Measurements from ENCODE around the gene BICD1.

The BICD1 gene

DNA sequence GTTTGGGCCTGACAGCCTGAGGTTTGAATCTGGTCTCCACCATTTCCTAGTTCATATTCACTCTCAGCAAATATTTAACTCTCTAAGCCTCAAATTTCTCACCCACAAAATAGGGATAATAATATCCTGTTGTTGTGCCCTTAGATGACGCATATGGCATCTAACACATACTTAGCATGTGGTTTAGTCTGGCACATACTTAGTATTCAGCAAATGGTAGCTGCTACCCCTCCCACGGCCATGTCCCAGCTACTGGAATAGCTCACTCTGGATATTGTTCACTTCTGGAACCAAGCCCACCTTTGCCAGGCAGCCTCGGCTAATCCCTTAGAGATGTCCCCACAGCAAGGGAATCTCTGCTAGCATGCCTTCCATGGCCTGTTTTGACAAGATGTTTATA, 53.3 kb downstream of the BICD1 start:
- TF ChIP-seq, protein P1, sequence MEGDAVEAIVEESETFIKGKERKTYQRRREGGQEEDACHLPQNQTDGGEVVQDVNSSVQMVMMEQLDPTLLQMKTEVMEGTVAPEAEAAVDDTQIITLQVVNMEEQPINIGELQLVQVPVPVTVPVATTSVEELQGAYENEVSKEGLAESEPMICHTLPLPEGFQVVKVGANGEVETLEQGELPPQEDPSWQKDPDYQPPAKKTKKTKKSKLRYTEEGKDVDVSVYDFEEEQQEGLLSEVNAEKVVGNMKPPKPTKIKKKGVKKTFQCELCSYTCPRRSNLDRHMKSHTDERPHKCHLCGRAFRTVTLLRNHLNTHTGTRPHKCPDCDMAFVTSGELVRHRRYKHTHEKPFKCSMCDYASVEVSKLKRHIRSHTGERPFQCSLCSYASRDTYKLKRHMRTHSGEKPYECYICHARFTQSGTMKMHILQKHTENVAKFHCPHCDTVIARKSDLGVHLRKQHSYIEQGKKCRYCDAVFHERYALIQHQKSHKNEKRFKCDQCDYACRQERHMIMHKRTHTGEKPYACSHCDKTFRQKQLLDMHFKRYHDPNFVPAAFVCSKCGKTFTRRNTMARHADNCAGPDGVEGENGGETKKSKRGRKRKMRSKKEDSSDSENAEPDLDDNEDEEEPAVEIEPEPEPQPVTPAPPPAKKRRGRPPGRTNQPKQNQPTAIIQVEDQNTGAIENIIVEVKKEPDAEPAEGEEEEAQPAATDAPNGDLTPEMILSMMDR (IDR thresholded peaks at IDR 0.05; ENCODE audit: insufficient read depth, low read depth, low read length, missing control alignments), result no peak
- no peak for DNase-seq (ENCODE audit: low read depth)
- H3K4me3 ChIP-seq (ENCODE audit: low read depth, low read length), result no peak overlapping the region

DNA sequence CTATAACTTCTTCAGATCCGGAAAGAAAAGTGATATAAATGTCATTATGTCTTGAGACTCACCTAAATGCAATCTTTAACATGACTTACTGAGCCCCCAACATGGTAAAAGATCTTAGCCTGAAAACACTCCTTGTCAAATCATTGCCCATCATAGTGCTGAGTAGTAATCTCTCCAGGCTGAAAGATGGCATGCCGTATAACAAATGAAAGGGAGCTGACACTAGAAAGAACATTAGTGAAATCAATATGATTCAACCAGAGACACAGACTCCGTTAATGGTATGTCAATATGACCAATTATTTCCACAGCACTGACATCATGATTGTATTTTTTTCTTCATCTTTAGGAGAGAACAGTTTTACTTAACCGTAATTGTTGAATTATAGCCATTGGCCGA, 54.4 kb downstream of the BICD1 start:
- DNase-seq (ENCODE audit: low read depth), result no peak
- H3K4me3 ChIP-seq (ENCODE audit: low read depth, low read length), result no peak overlapping the region
- TF ChIP-seq, protein P1 (IDR thresholded peaks at IDR 0.05; ENCODE audit: insufficient read depth, low read depth, low read length, missing control alignments), result no peak

DNA sequence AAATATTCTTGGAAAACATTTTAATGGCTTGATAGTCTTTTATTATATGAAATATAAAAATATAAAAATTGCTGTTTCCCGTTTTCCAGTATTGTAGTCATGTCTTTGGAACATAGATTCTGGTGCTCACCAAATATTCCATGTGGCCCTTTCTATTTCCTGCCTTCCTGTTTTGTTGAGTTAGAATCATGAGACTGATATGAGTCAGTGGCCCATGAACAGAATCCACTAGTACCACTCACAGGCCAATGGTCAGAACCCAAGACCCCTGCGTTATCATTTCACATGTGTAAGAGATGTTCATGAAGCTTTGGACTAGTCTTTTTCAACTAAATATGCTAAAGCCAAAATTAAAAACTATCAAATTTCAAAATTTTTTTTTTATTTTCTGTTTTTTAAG, 56.9 kb downstream of the BICD1 start:
- no peak overlapping the region for H3K4me3 ChIP-seq (ENCODE audit: low read depth, low read length)
- TF ChIP-seq, protein P1 (IDR thresholded peaks at IDR 0.05; ENCODE audit: insufficient read depth, low read depth, low read length, missing control alignments), result no peak
- DNase-seq (ENCODE audit: low read depth), result no peak

DNA sequence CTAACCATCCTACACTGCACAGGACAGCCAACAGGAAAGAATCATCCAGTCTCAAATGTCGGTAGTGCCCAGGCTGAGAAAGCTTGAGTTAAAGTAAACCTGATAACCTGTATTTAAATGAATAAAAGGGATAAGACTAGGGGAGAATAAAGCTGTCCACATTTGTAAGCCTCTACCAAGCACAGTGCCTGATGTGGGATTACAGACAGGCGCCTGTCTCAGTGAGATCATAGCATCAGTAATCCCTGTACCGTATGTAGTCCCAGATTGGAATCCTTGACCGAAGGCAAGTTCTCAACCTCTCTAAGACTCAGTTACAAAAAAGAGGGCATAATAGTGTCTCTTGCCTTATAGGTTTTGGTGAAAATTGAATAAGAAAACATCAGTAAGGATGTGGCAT, 59.9 kb downstream of the BICD1 start:
- no peak for DNase-seq (ENCODE audit: low read depth)
- H3K4me3 ChIP-seq (ENCODE audit: low read depth, low read length), result no peak overlapping the region
- TF ChIP-seq, protein P1 (IDR thresholded peaks at IDR 0.05; ENCODE audit: insufficient read depth, low read depth, low read length, missing control alignments), result no peak

DNA sequence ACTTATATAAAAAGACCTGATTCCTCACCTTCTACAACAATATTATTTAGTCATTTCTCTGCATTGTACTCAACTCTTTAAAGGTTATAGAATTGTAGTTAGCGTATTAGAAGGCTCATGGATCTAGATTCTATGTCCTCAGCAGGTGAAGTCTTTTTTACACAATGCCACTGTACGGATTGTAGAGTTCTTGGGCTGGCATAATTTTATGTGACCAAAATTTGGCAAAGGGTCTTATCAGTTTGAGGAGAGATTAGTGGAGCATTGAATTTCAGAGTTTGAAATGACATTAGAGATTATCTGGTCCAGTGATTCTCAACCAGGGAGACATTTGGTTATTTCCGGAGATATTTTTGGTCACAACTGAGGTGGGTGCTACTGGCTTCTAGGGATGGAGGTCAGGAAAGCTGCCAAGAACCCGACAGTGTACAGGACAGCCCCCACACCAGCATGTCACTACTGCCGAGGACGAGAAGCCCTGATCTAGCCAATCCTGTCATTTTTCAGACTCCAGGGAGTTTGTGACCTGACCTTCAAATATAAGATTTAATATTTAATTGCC, 63.9 kb downstream of the BICD1 start:
- H3K4me3 ChIP-seq (ENCODE audit: low read depth, low read length), result no peak overlapping the region
- TF ChIP-seq, protein P1 (IDR thresholded peaks at IDR 0.05; ENCODE audit: insufficient read depth, low read depth, low read length, missing control alignments), result no peak
- no peak for DNase-seq (ENCODE audit: low read depth)

DNA sequence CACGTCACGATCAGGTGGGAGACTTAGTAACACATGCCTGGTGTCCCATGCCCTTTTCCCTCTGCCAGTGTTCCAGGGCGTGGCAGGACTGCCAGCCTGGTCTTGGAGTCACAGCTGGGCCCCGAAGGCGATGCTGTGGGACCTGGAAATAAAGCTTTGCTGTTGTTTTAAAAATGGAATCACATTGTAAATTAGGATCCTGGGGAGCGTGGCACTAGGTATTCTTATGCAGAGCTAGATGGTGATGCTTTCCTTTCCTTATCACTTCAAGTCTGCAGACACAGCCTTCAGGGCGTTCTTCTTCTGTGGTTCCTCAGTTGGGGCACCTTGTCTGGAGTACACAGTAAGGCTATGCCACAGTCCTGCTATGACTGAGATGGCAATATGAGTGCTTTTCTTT, 64.6 kb downstream of the BICD1 start:
- DNase-seq (ENCODE audit: low read depth), result no peak
- TF ChIP-seq, protein P1 (IDR thresholded peaks at IDR 0.05; ENCODE audit: insufficient read depth, low read depth, low read length, missing control alignments), result no peak
- no peak overlapping the region for H3K4me3 ChIP-seq (ENCODE audit: low read depth, low read length)

DNA sequence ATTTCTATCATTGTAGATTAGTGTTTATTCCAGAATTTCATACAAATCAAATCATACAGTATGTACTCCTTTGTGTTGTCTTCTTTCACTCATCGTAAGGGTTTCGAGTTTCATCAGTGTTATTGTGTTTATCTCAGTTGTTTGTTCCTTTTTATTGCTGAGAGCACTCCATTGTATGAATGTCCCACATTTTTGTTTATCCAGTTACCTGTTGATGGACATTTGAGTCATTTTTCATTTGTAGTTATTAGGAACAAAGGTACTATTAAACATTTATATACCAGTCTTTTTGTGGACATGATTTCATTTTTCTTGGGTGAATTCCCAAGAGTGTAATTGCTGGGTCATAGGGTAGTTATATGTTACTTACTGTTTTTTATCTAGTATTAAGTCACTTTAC, 70.0 kb downstream of the BICD1 start:
- no peak for DNase-seq (ENCODE audit: low read depth)
- TF ChIP-seq, protein P1 (IDR thresholded peaks at IDR 0.05; ENCODE audit: insufficient read depth, low read depth, low read length, missing control alignments), result no peak
- no peak overlapping the region for H3K4me3 ChIP-seq (ENCODE audit: low read depth, low read length)

All from GM12865 (cell line).